Breast epithelium (tissue), 3 donors: ENCODE measurements around the gene PKIB.

Experiments
- POLR2A ChIP-seq: fragments of 450-650 bp; IDR thresholded peaks from one replicate; pipeline ENCODE4 v1.6.1; 2016; ENCODE audit warnings: antibody characterized with exemption, mild to moderate bottlenecking, moderate library complexity
- POLR2AphosphoS5 ChIP-seq, 3 donors: sonication (generic); formaldehyde crosslinking; IDR thresholded peaks; one replicate each; pipeline ENCODE4 v1.6.1; 2017; ENCODE audit warnings: antibody characterized with exemption in 3 of 3
- TF ChIP-seq, protein P1 (sequence below), 3 donors: fragments of 450-650 bp; IDR thresholded peaks; one replicate each; pipeline ENCODE4 v1.5.1; 2016 to 2017; ENCODE audit warnings: antibody characterized with exemption in 3 of 3, mild to moderate bottlenecking in 3 of 3, moderate library complexity in 3 of 3

DNA sequence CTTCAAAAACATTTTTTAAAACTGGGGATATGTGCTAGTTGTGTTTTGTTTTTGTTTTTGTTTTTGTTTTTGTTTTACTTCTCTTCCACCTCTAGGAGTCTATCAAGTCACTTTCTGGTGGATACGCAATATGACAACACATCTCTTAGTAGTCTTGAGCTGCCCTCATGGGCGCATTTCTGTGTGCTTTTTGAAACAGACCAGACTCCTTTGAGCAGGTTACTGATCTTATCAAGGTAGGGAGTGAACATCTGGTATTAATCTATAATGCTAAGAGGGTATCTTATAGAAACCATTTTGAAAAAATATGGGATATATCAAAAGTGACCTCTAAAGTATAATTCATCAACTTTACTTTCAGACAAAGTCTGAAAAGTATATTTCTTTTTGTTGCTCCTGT is 56.2 kb downstream of the PKIB start:
- TF ChIP-seq, protein P1, sequence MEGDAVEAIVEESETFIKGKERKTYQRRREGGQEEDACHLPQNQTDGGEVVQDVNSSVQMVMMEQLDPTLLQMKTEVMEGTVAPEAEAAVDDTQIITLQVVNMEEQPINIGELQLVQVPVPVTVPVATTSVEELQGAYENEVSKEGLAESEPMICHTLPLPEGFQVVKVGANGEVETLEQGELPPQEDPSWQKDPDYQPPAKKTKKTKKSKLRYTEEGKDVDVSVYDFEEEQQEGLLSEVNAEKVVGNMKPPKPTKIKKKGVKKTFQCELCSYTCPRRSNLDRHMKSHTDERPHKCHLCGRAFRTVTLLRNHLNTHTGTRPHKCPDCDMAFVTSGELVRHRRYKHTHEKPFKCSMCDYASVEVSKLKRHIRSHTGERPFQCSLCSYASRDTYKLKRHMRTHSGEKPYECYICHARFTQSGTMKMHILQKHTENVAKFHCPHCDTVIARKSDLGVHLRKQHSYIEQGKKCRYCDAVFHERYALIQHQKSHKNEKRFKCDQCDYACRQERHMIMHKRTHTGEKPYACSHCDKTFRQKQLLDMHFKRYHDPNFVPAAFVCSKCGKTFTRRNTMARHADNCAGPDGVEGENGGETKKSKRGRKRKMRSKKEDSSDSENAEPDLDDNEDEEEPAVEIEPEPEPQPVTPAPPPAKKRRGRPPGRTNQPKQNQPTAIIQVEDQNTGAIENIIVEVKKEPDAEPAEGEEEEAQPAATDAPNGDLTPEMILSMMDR (IDR thresholded peaks at IDR 0.05), result no peak
- no peak for TF ChIP-seq POLR2A
- TF ChIP-seq POLR2AphosphoS5 (IDR thresholded peaks at IDR 0.05), result no peak
